Hepatocyte (in vitro differentiated cells): ENCODE results near the gene TENT5A. TPM values are rescaled to one million over a fixed set of nuclear protein-coding genes. Genes with fewer than 3 reads are reported as not detected.

Experiments used
- DNase-seq: peaks from one replicate; pipeline ENCODE4 v3.0.0-alpha.2; 2016; ENCODE audit warnings: low spot score
- H2AFZ ChIP-seq: fragments of 200-600 bp; sonication (generic); 2 replicates; pipeline ENCODE4 v1.6.0; 2016; ENCODE audit warnings: antibody characterized with exemption, mild to moderate bottlenecking
- H3K27ac ChIP-seq: fragments of 200-600 bp; sonication (generic); 2 replicates; pipeline ENCODE4 v1.5.1; 2016; ENCODE audit warnings: mild to moderate bottlenecking
- H3K27me3 ChIP-seq: fragments of 200-600 bp; sonication (generic); 2 replicates; pipeline ENCODE4 v1.6.1; 2016
- H3K36me3 ChIP-seq: fragments of 200-600 bp; sonication (generic); replicated peaks from 2 replicates; pipeline ENCODE4 v1.5.1; 2016; ENCODE audit warnings: low read depth; ENCODE audit not compliant: insufficient read depth
- H3K4me1 ChIP-seq: fragments of 200-600 bp; sonication (generic); 2 replicates; pipeline ENCODE4 v1.5.1; 2016; ENCODE audit warnings: mild to moderate bottlenecking, moderate library complexity; ENCODE audit not compliant: insufficient read depth
- H3K4me2 ChIP-seq: fragments of 200-600 bp; sonication (generic); 2 replicates; pipeline ENCODE4 v1.6.0; 2016
- H3K4me3 ChIP-seq: fragments of 200-600 bp; sonication (generic); 2 replicates; pipeline ENCODE4 v1.5.1; 2016; ENCODE audit warnings: mild to moderate bottlenecking
- H3K79me2 ChIP-seq: fragments of 200-600 bp; sonication (generic); 2 replicates; pipeline ENCODE4 v1.6.0; 2017; ENCODE audit warnings: mild to moderate bottlenecking
- H3K9me2 ChIP-seq: fragments of 200-600 bp; sonication (generic); replicated peaks from 2 replicates; pipeline ENCODE4 v1.6.0; 2017; ENCODE audit warnings: mild to moderate bottlenecking; ENCODE audit not compliant: insufficient read depth
- H3K9me3 ChIP-seq: fragments of 200-600 bp; sonication (generic); 2 replicates; pipeline ENCODE4 v1.5.1; 2016; ENCODE audit warnings: low read depth, mild to moderate bottlenecking
- H4K20me1 ChIP-seq: fragments of 200-600 bp; sonication (generic); 2 replicates; pipeline ENCODE4 v1.6.0; 2016; ENCODE audit warnings: mild to moderate bottlenecking; ENCODE audit not compliant: insufficient read depth, poor library complexity, severe bottlenecking
- CTCF ChIP-seq: fragments of 200-600 bp; sonication (generic); IDR thresholded peaks from 2 replicates; pipeline ENCODE4 v1.5.1; 2016; ENCODE audit warnings: antibody characterized with exemption, mild to moderate bottlenecking; ENCODE audit not compliant: poor library complexity
- EZH2 ChIP-seq: fragments of 200-600 bp; sonication (generic); IDR thresholded peaks from 2 replicates; pipeline ENCODE4 v1.6.1; 2016; ENCODE audit warnings: antibody characterized with exemption, mild to moderate bottlenecking, borderline replicate concordance
- EZH2phosphoT487 ChIP-seq: fragments of 200-600 bp; sonication (generic); IDR thresholded peaks from one replicate; pipeline ENCODE4 v1.6.1; 2018; ENCODE audit warnings: antibody characterized with exemption, mild to moderate bottlenecking, low read depth, moderate library complexity; ENCODE audit not compliant: unreplicated experiment, severe bottlenecking
- WGBS: methylation state at CpG from one replicate; pipeline ENCODE4 v1.1.6; 2016; ENCODE audit warnings: low lambda C conversion rate; ENCODE audit errors: missing lambda C conversion rate; 5-methylcytosine and 5-hydroxymethylcytosine counted together
- polyA plus RNA-seq: library from polyadenylated mRNA; unstranded; fragments of >200 nt; fragmentation: Nextera tagmentation; extraction: Ambion mirVana; gene quantifications from 2 replicates; pipeline ENCODE4 v1.2.1, GENCODE V29; 2016
- total RNA-seq: library from RNA; depleted of rRNA; stranded (reverse); fragments of >200 nt; gene quantifications from 2 replicates; pipeline ENCODE4 v1.2.3, GENCODE V29; 2014

Gene TENT5A
- total and polyA plus RNA-seq, 2 experiments from 2014 or later = 79.6 to 101 TPM

- Histone ChIP-seq H4K20me1 (no peaks in the 10 kb centered on the region), H3K79me2 (no peaks in the 10 kb centered on the region), H3K4me2 (no peak overlapping the region), H3K4me1 (peaks cover 28% of the 10 kb centered on the region), H3K4me3 (no peak overlapping the region), H2AFZ (no peak overlapping the region), H3K27me3 (no peaks in the 10 kb centered on the region), H3K9me3 (no peaks in the 10 kb centered on the region), H3K27ac (peak overlapping the region; percentile 10), H3K9me2 (no peaks in the 10 kb centered on the region), H3K36me3 (no peaks in the 10 kb centered on the region)
- TF ChIP-seq EZH2 (no peak), EZH2phosphoT487 (no peak), CTCF (no peak)
- 71% methylated on average over 1 of the region's 1 CpG for WGBS
- DNase-seq = no peak
Measured at GRCh38 chr6:81761197-81761596, 8.7 kb upstream of the TENT5A start.

- DNase-seq = no peak
- TF ChIP-seq EZH2phosphoT487 (no peak), CTCF (no peak), EZH2 (no peak)
- no peaks in the 10 kb centered on the region for H3K27me3 ChIP-seq
- no peaks in the 10 kb centered on the region for H3K36me3 ChIP-seq
- H3K4me2 ChIP-seq = peak overlapping the region; percentile 6
- no peaks in the 10 kb centered on the region for H3K9me2 ChIP-seq
- H4K20me1 ChIP-seq = no peaks in the 10 kb centered on the region
- H3K79me2 ChIP-seq = no peaks in the 10 kb centered on the region
- H3K4me1 ChIP-seq = peaks cover 24% of the 10 kb centered on the region
- H2AFZ ChIP-seq = no peak overlapping the region
- H3K4me3 ChIP-seq = no peak overlapping the region
- H3K9me3 ChIP-seq = no peaks in the 10 kb centered on the region
- WGBS = 46% methylated on average over 2 of the region's 2 CpGs
- peak overlapping the region; percentile 70 for H3K27ac ChIP-seq
Measured at GRCh38 chr6:81759782-81760181, 7.3 kb upstream of the TENT5A start.

GRCh38 chr6:81758221-81758620 lies 5.7 kb upstream of the TENT5A start:
- no peaks in the 10 kb centered on the region for H3K36me3 ChIP-seq
- WGBS = 79% methylated on average over 4 of the region's 4 CpGs
- H3K4me2 ChIP-seq = no peak overlapping the region
- H3K4me1 ChIP-seq = peaks cover 24% of the 10 kb centered on the region
- no peaks in the 10 kb centered on the region for H3K9me3 ChIP-seq
- no peaks in the 10 kb centered on the region for H4K20me1 ChIP-seq
- no peak overlapping the region for H2AFZ ChIP-seq
- H3K9me2 ChIP-seq = no peaks in the 10 kb centered on the region
- no peak for TF ChIP-seq CTCF
- no peak for TF ChIP-seq EZH2phosphoT487
- TF ChIP-seq EZH2 = no peak
- no peaks in the 10 kb centered on the region for H3K79me2 ChIP-seq
- no peak overlapping the region for H3K4me3 ChIP-seq
- DNase-seq = no peak
- no peaks in the 10 kb centered on the region for H3K27me3 ChIP-seq
- no peak overlapping the region for H3K27ac ChIP-seq

- WGBS = 70% methylated on average over 1 of the region's 1 CpG
- H3K4me2 ChIP-seq = no peak overlapping the region
- no peaks in the 10 kb centered on the region for H3K27me3 ChIP-seq
- no peaks in the 10 kb centered on the region for H4K20me1 ChIP-seq
- no peaks in the 10 kb centered on the region for H3K9me2 ChIP-seq
- H3K27ac ChIP-seq = no peak overlapping the region
- TF ChIP-seq EZH2phosphoT487 (no peak), CTCF (no peak), EZH2 (no peak)
- DNase-seq = no peak
- no peak overlapping the region for H3K4me3 ChIP-seq
- no peak overlapping the region for H2AFZ ChIP-seq
- no peaks in the 10 kb centered on the region for H3K9me3 ChIP-seq
- H3K36me3 ChIP-seq = no peaks in the 10 kb centered on the region
- H3K4me1 ChIP-seq = peaks cover 15% of the 10 kb centered on the region
- H3K79me2 ChIP-seq = peaks cover 3% of the 10 kb centered on the region
Measured at GRCh38 chr6:81756690-81757089, 4.2 kb upstream of the TENT5A start.
